ENCODE results near the gene CLEC17A. TPM values are rescaled to one million over a fixed set of nuclear protein-coding genes. Genes with fewer than 3 reads are reported as not detected.
"Not testable (repeated sequence)": the region's sequence is repeated elsewhere in the genome, so short reads cannot be mapped to it uniquely, and the experiment has no call there.

CLEC17A gene
- total RNA-seq, 4 donors from 2014 or later, result 0.41 to 4.9 TPM; not detected in 2

DNA sequence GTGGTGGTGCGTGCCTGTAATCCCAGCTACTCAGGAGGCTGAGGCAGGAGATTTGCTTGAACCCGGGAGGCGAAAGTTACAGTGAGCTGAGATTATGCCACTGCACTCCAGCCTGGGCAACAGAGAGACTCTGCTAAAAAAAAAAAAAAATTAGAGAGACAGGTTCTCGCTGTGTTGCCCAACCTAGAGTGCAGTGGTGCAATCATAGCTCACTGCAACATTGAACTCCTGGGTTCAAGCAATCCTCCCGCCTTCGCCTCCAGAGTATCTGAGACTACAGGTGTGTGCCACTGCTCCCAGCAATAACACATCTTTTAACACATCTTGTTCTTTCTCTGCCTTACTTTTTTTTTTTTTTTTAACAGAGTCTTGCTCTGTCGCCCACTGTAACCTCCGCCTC, 32.7 kb downstream of the CLEC17A start:
- Histone ChIP-seq H3K4me3 (no peak overlapping the region), H3K36me3 (no peaks in the 10 kb centered on the region), H3K9me3 (peaks cover 6 to 14% of the 10 kb centered on the region in 2 donors), H3K27ac (no peak overlapping the region), H3K27me3 (no peaks in the 10 kb centered on the region), H3K4me1 (no peaks in the 10 kb centered on the region)
- WGBS, 2 donors (ENCODE audit: low coverage in 1 of 2), result 94 to 97% methylated on average over 8 of the region's 8 CpGs
- in situ Hi-C loops (cut with MboI; ENCODE audit: low pct_ligation_motif_present in 1 of 4, low pct_unique_long_range_greater_than_20kb in 1 of 4, low sequenced_read_pairs in 3 of 4), result no loop called here
- intact Hi-C loops (cut with DNase I; ENCODE audit: low total_unique reads), result no loop called here
- no peak for DNase-seq
- TF ChIP-seq POLR2AphosphoS5 (IDR thresholded peaks at IDR 0.05) (no peak), EP300 (IDR thresholded peaks at IDR 0.05; ENCODE audit: low read depth) (no peak), POLR2A (IDR thresholded peaks at IDR 0.05) (no peak)
- TF ChIP-seq, protein P1, sequence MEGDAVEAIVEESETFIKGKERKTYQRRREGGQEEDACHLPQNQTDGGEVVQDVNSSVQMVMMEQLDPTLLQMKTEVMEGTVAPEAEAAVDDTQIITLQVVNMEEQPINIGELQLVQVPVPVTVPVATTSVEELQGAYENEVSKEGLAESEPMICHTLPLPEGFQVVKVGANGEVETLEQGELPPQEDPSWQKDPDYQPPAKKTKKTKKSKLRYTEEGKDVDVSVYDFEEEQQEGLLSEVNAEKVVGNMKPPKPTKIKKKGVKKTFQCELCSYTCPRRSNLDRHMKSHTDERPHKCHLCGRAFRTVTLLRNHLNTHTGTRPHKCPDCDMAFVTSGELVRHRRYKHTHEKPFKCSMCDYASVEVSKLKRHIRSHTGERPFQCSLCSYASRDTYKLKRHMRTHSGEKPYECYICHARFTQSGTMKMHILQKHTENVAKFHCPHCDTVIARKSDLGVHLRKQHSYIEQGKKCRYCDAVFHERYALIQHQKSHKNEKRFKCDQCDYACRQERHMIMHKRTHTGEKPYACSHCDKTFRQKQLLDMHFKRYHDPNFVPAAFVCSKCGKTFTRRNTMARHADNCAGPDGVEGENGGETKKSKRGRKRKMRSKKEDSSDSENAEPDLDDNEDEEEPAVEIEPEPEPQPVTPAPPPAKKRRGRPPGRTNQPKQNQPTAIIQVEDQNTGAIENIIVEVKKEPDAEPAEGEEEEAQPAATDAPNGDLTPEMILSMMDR (IDR thresholded peaks at IDR 0.05), result no peak

GRCh38 chr19:14616407-14616806, 33.5 kb downstream of the CLEC17A start:
- Histone ChIP-seq H3K27ac (no peak overlapping the region), H3K27me3 (no peaks in the 10 kb centered on the region), H3K4me1 (no peaks in the 10 kb centered on the region), H3K4me3 (no peak overlapping the region), H3K36me3 (no peaks in the 10 kb centered on the region), H3K9me3 (peaks cover 6 to 14% of the 10 kb centered on the region in 2 donors)
- intact Hi-C loops (cut with DNase I; ENCODE audit: low total_unique reads) (no loop called here), in situ Hi-C loops (cut with MboI; ENCODE audit: low pct_ligation_motif_present in 1 of 4, low pct_unique_long_range_greater_than_20kb in 1 of 4, low sequenced_read_pairs in 3 of 4) (no loop called here)
- WGBS, 2 donors (ENCODE audit: low coverage in 1 of 2), result 66 to 89% methylated on average over 2 to 3 of the region's 3 CpGs
- no peak for DNase-seq
- TF ChIP-seq, protein P1 (IDR thresholded peaks at IDR 0.05), result no peak
- TF ChIP-seq EP300 (IDR thresholded peaks at IDR 0.05; ENCODE audit: low read depth), result no peak
- no peak for TF ChIP-seq POLR2A (IDR thresholded peaks at IDR 0.05)
- TF ChIP-seq POLR2AphosphoS5 (IDR thresholded peaks at IDR 0.05), result no peak

DNA sequence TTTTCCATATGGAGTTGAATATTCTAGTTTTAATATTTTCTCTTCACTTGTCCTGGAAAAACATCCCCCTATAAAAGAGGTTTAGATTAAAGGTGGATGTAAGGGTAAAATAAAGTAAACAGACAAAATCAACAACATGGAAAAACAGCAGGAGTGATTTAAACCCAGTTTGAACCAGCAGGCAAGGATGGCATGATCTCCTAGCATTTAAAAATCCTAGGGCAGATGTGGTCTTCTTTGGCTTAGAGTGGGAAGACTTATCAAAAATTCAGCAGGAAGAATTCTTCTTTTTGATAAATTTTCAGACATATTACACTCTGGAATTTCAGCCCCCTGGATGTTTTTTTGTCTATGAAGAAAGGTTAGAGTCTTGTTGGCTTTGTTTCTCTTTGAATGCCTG, 36.5 kb downstream of the CLEC17A start:
- DNase-seq, result no peak
- Histone ChIP-seq H3K27ac (no peak overlapping the region), H3K27me3 (no peaks in the 10 kb centered on the region), H3K9me3 (peaks cover 6 to 14% of the 10 kb centered on the region in 2 donors), H3K4me1 (no peaks in the 10 kb centered on the region), H3K4me3 (no peak overlapping the region), H3K36me3 (no peaks in the 10 kb centered on the region)
- TF ChIP-seq POLR2A (IDR thresholded peaks at IDR 0.05) (no peak), EP300 (IDR thresholded peaks at IDR 0.05; ENCODE audit: low read depth) (no peak), POLR2AphosphoS5 (IDR thresholded peaks at IDR 0.05) (no peak)
- TF ChIP-seq, protein P1 (IDR thresholded peaks at IDR 0.05), result no peak
- intact Hi-C loops (cut with DNase I; ENCODE audit: low total_unique reads) (no loop called here), in situ Hi-C loops (cut with MboI; ENCODE audit: low pct_ligation_motif_present in 1 of 4, low pct_unique_long_range_greater_than_20kb in 1 of 4, low sequenced_read_pairs in 3 of 4) (no loop called here)

DNA sequence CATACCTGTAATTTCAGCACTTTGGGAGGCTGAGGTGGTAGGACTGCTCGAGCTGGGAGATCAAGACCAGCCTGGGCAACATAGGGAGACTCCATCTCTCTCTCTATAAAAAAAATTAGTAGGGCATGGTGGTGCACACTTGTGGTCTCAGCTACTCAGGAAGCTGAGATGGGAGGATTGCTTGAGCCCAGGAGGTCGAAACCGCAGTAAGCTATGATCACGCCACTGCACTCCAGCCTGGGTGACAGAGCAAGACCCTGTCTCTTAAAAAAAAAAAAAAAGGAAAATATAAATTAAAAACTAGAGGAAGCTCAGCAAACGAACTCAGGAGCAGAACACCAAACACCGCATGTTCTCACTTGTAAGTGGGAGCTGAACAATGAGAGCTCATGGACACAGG, 41.6 kb downstream of the CLEC17A start:
- in situ Hi-C loops (cut with MboI; ENCODE audit: low pct_ligation_motif_present in 1 of 4, low pct_unique_long_range_greater_than_20kb in 1 of 4, low sequenced_read_pairs in 3 of 4); DNase-seq: not testable (repeated sequence)
- WGBS, 2 donors (ENCODE audit: low coverage in 1 of 2), result 79 to 81% methylated on average over 2 to 6 of the region's 6 CpGs

DNA sequence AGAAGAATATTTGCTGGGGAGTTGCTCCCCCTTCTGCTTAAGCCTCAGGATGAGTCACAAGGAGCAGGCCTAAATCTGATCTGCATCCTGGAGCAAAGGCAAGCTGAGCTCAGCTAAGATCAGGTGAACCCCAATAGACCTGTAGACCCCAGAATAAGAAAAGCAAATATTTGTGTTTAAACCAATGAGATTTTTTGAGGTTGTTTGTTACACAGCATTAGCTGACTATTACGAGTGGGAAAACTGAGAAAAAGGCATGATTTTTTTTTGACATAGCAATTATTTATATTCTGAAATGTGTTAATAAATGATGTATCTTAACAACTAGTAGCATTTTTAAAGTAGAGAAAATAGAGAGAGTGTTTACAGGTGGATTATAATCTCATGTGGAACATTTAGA, 46.7 kb downstream of the CLEC17A start:
- Histone ChIP-seq H3K4me3 (no peak overlapping the region), H3K27ac (no peak overlapping the region), H3K9me3 (no peaks in the 10 kb centered on the region), H3K4me1 (no peaks in the 10 kb centered on the region), H3K36me3 (no peaks in the 10 kb centered on the region), H3K27me3 (no peaks in the 10 kb centered on the region)
- DNase-seq, result no peak
- in situ Hi-C loops (cut with MboI; ENCODE audit: low pct_ligation_motif_present in 1 of 4, low pct_unique_long_range_greater_than_20kb in 1 of 4, low sequenced_read_pairs in 3 of 4), result no loop called here
- TF ChIP-seq POLR2A (IDR thresholded peaks at IDR 0.05) (no peak), POLR2AphosphoS5 (IDR thresholded peaks at IDR 0.05) (no peak), EP300 (IDR thresholded peaks at IDR 0.05; ENCODE audit: low read depth) (no peak)
- TF ChIP-seq, protein P1 (IDR thresholded peaks at IDR 0.05), result no peak
- 86 to 98% methylated on average over 1 of the region's 1 CpG for WGBS, 2 donors (ENCODE audit: low coverage in 1 of 2)
- intact Hi-C loops (cut with DNase I; ENCODE audit: low total_unique reads), result no loop called here

More for the DNA sequence above, 41.6 kb downstream of the CLEC17A start:
- intact Hi-C loops (cut with DNase I; ENCODE audit: low total_unique reads); H3K36me3 ChIP-seq; H3K9me3 ChIP-seq; H3K27me3 ChIP-seq; H3K27ac ChIP-seq; H3K4me1 ChIP-seq; H3K4me3 ChIP-seq: not testable (repeated sequence)
